NK-92 treated with Interleukin-12 subunit alpha and Interleukin-12 subunit beta, amount 100 ng/mL, for 24 hours (cell line): Measurements from ENCODE around the gene ZFPM1.

ENCODE experiments used
- DNase-seq: peaks from one replicate; lab custom pipeline; 2025; lab: John Stamatoyannopoulos, UW

Gene ZFPM1

GRCh38 chr16:88568710-88569613 is 115.9 kb downstream of the ZFPM1 start:
- no peak for DNase-seq

- no peak for DNase-seq
Observed at GRCh38 chr16:88569614-88569984, 116.5 kb downstream of the ZFPM1 start.

GRCh38 chr16:88569985-88570690 is 117.1 kb downstream of the ZFPM1 start, which contains the start of gene ZC3H18:
Gene ZC3H18 (plus strand): TSS chr16:88570403. CDS start chr16:88577124, 6,721 bp downstream.
- DNase-seq: peak; percentile 90

GRCh38 chr16:88570691-88571092 is 117.6 kb downstream of the ZFPM1 start:
- no peak for DNase-seq

GRCh38 chr16:88575251-88575650 is 122.2 kb downstream of the ZFPM1 start:
- DNase-seq: no peak

- DNase-seq: no peak
Observed at GRCh38 chr16:88576307-88576706, 123.2 kb downstream of the ZFPM1 start.

- no peak for DNase-seq
Observed at GRCh38 chr16:88577166-88577565, 124.1 kb downstream of the ZFPM1 start.

- no peak for DNase-seq
Observed at GRCh38 chr16:88578446-88579313, 125.6 kb downstream of the ZFPM1 start.

GRCh38 chr16:88580371-88580770 is 127.3 kb downstream of the ZFPM1 start:
- DNase-seq: no peak

- DNase-seq: no peak
Observed at GRCh38 chr16:88581033-88581432, 128.0 kb downstream of the ZFPM1 start.

- DNase-seq: no peak
Observed at GRCh38 chr16:88582912-88583575, 130.0 kb downstream of the ZFPM1 start.

- no peak for DNase-seq
Observed at GRCh38 chr16:88584676-88585075, 131.6 kb downstream of the ZFPM1 start.

GRCh38 chr16:88585269-88585668 is 132.2 kb downstream of the ZFPM1 start:
- no peak for DNase-seq

GRCh38 chr16:88585927-88586581 is 133.0 kb downstream of the ZFPM1 start:
- no peak for DNase-seq
